DMS53 treated with DMSO at 0.1 percent for 48 hours (cell line): ENCODE data around the gene AP3M1.

Source experiments
- DNase-seq: peaks from one replicate; lab custom pipeline; 2025; ENCODE audit not compliant: unreplicated experiment; lab: John Stamatoyannopoulos, UW

AP3M1 gene

GRCh38 chr10:74117738-74118137, 32.9 kb downstream of the AP3M1 start:
- DNase-seq: no peak

GRCh38 chr10:74114041-74114448, 36.6 kb downstream of the AP3M1 start:
- no peak for DNase-seq

- no peak for DNase-seq
Measured at GRCh38 chr10:74113546-74113945, 37.1 kb downstream of the AP3M1 start.

- no peak for DNase-seq
Measured at GRCh38 chr10:74111799-74112198, 38.8 kb downstream of the AP3M1 start.

GRCh38 chr10:74110120-74110519, 40.5 kb downstream of the AP3M1 start:
- DNase-seq: no peak

GRCh38 chr10:74109452-74109851, 41.2 kb downstream of the AP3M1 start:
- no peak for DNase-seq

GRCh38 chr10:74107391-74107790, 43.2 kb downstream of the AP3M1 start:
- no peak for DNase-seq

GRCh38 chr10:74104996-74105395, 45.6 kb downstream of the AP3M1 start:
- DNase-seq: no peak

- no peak for DNase-seq
Measured at GRCh38 chr10:74104480-74104879, 46.1 kb downstream of the AP3M1 start.

- DNase-seq: peak; percentile 14
Measured at GRCh38 chr10:74103560-74104258, 46.9 kb downstream of the AP3M1 start.

GRCh38 chr10:74099836-74100235, 50.8 kb downstream of the AP3M1 start:
- no peak for DNase-seq

GRCh38 chr10:74099420-74099819, 51.2 kb downstream of the AP3M1 start:
- DNase-seq: no peak

GRCh38 chr10:74097776-74098175, 52.9 kb downstream of the AP3M1 start:
- peak; percentile 71 for DNase-seq

- no peak for DNase-seq
Measured at GRCh38 chr10:74096777-74097176, 53.9 kb downstream of the AP3M1 start.

- no peak for DNase-seq
Measured at GRCh38 chr10:74094231-74094630, 56.4 kb downstream of the AP3M1 start.

GRCh38 chr10:74093530-74094164, 57.0 kb downstream of the AP3M1 start:
- DNase-seq: no peak

GRCh38 chr10:74092372-74092771, 58.3 kb downstream of the AP3M1 start:
- no peak for DNase-seq

GRCh38 chr10:74088722-74089121, 61.9 kb downstream of the AP3M1 start:
- DNase-seq: no peak

- no peak for DNase-seq
Measured at GRCh38 chr10:74086317-74086716, 64.3 kb downstream of the AP3M1 start.

- DNase-seq: no peak
Measured at GRCh38 chr10:74084955-74085354, 65.7 kb downstream of the AP3M1 start.

GRCh38 chr10:74083304-74083703, 67.3 kb downstream of the AP3M1 start:
- DNase-seq: no peak

GRCh38 chr10:74081941-74082718, 68.5 kb downstream of the AP3M1 start:
- no peak for DNase-seq
